Activated CD8-positive, alpha-beta memory T cell treated with anti-CD3 and anti-CD28 coated beads for 24 hours (primary cell): ENCODE results near the gene PLIN1.

Experiments used
- DNase-seq: peaks from one replicate; pipeline ENCODE4 v3.0.0-alpha.2; 2020

The PLIN1 gene

GRCh38 chr15:89649716-89650115 lies 29.5 kb downstream of the PLIN1 start:
- no peak for DNase-seq

- DNase-seq, result no peak
These were observed 30.0 kb downstream of the PLIN1 start for GRCh38 chr15:89649013-89649625.

GRCh38 chr15:89648106-89649012 lies 30.8 kb downstream of the PLIN1 start:
- no peak for DNase-seq

DNA sequence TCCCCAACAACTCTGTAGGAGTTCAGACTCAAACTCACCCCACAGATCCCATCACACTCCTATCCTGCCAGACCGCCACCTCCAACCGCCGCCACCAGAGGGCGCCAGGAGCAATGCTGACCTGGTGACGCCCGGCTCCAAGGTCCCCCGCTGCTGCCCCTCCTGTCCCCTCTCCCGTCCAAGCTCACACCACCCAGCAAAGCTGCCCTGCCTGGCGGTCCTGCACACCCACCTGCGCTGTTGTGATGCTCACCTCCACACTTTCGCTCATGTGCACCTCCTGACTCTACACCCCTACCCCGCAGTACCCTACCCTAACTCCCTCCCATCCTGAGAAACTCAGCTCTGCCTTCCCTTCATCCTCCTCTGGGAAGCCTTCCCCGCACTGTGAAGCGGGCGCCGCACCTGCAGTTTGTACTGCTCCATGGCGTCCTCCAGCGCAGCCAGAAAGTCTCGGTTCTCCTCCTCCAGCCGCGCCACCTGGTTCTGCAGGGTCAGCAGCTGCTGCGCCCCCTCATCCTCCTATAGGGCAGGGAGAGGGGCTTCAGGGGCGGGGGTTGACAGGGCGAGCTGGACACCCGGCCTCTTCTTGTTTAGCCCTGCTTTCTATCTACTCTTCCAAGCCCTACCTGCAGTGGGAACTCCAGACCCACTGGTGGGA lies 31.8 kb downstream of the PLIN1 start:
- peak; percentile 87 for DNase-seq

DNA sequence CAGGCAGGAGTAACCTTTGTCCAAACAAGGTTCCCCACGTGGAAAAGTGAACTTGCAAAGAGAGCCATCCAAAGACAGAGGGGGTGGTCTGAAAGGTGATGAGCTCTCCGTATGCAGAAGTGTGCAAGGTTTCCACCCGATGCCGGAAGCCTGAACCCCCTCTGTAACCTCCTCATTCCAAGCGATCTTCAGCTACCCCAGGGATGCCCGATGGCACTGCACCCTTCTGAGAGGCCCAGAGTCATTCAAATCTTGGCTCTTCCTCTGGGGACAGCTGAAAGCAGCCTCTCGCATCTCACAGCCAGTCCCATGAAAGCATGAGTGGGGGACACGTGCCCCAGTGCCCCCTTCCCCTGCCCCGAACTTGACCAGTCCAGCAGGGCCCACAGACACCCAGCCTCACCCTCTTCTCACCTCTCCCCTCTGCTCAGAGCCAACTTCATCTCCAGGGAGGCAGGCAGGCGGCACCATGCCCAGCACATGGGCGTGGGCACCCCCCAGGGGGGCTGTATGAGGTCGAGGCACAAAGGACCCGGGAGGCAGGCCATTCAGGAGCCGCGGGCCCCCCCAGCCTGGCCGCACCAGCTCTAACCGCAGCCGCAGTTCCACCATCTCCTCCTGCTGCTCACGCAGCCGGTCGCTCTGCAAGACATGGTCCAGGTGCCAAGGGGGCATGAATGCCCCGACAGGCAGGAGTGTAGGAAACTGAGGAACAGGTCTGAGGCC lies 32.6 kb downstream of the PLIN1 start:
- DNase-seq, result no peak

GRCh38 chr15:89645680-89646079 lies 33.5 kb downstream of the PLIN1 start:
- no peak for DNase-seq

DNA sequence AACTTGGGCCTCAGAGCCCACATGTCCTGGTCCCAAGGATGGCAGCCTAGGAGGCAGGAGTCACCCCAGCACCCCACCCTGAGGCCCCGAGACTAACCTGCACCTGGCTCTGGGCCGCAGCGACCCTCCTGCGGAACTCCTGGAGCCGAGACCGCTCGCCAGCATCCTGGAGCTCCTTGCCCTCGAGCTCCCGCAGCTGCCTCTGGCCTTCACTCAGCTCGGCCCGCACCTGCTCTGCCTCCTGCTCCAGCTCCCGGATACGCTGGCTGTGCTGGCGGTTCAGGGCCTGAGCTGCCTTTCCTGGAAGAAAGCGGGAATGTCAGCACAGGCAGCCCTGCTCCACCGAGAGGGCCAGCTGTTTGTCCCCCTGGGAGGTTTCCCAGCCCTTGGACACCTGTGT lies 37.1 kb downstream of the PLIN1 start:
- DNase-seq, result no peak

DNA sequence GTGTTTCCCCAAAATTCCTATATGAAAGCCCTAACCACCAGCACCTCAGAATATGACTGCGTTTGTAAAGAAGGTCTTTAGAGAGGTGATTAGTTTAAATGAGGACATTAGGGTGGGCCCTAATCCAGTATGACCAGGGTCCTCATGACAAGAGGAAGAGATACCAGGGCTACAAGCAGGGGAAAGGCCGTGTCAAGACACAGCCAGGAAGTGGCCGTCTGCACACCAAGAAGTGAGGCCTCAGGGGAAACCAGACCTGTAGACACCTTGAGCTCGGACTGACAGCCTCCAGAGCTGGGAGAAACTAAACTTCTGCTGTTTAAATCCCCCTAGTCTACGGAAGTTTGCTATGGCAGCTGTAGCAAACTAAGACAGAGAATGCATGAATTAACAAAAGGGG lies 38.1 kb downstream of the PLIN1 start:
- DNase-seq, result no peak

DNA sequence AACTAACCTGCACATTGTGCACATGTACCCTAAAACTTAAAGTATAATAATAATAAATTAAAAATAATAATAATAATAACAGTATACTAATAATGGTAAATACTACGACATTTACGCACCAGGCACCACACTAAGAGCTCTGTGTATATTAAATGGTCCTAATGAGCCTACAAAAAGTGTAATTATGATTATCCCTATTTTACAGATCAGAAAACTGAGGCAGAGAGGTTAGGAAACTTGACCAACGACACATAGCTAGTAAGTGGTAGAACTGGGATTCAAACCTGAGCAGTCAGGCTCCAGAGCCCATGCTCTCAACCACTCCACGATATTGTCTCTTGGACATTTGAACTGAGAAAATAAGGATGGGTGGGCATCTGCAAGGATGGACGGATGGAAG lies 38.9 kb downstream of the PLIN1 start:
- DNase-seq, result no peak

DNA sequence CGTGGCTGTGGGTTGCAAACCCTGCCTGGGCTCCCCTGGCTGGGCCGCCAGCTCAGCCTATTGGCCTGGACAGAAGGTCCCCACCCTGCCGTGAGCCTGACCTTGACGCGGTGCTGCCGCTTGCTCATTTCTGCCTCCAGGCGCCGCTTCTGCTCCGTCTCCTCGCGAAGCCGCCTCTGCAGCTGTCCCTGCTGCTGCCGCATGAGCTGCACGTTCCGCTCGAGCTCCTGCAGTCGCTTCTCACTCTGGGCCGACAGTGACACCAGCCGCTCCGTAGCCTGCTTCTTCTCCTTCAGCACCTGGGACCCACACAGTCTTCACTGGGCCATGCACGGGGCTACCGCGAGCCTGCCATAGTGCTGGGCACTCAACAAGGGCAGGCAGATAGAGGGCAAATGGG lies 45.6 kb downstream of the PLIN1 start:
- peak; percentile 32 for DNase-seq

DNA sequence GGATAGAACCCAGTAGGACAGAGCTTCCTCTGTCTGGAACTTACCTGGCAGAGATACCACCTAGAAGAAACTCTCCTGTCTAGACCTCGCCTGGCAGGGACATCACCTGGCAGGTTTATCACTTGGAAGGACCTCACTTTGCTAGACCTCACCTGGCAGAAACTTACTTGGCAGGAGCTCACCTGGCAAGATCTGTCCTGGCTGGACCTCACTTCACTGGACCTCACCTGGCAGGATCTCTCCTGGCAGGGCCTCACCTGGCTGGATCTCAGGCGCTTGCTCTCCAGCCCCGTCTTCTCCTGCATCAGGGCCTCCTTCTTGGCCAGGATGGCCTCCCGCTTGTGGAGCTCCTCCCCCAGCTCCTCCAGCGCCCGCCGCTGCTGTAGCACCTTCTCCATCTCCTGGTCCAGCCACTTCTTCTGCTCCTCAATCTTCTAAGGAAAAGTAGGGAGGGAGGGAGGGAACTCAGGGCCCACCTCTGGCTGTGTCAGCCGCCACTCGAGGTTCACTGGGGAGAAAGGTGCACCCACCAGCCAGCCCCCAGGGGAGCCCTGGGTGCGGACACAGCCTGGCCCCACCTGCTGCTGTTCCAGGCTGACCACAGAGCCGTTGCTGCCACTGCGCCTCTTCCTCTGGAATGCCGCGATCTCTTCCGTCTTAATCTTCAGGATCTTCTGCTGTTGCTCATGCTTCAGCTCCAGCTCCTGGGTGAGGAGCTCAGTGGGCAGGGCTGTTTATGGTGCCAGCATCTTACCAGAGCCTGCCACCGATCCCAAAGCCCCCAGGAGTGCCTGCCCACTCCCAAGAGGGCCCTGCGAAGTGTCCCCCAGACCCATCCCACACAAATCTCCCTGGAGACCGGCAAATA lies 46.4 kb downstream of the PLIN1 start:
- DNase-seq, result peak; percentile 37

- DNase-seq, result no peak
These were observed 47.3 kb downstream of the PLIN1 start for GRCh38 chr15:89631902-89632264.

GRCh38 chr15:89630974-89631901 lies 47.9 kb downstream of the PLIN1 start:
- peak; percentile 49 for DNase-seq

- DNase-seq, result peak; percentile 38
These were observed 48.9 kb downstream of the PLIN1 start for GRCh38 chr15:89630260-89630659.

- DNase-seq, result peak; percentile 41
These were observed 49.3 kb downstream of the PLIN1 start for GRCh38 chr15:89629829-89630228.

GRCh38 chr15:89628806-89629715 lies 50.1 kb downstream of the PLIN1 start:
- DNase-seq, result peak; percentile 40

DNA sequence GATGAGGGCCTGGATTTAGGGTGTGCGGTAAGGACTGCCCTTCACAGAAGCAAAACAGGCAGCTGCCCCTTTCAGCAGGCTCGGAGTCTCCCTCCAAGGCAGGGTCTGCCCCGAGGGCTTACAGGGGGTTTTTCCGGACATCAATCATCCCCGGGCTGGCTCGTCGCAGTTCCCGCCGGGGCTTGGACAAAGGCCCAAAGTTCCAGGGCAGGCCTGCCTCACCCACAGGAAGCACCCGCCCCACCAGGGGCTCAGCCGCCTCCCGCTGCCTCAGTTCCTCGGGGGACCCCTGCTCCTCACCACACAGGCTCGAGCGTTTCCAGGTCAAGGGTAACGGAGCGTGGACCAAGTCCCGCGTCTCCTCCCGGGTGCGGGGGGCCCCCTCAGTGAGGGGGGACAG lies 50.9 kb downstream of the PLIN1 start:
- peak; percentile 45 for DNase-seq

- DNase-seq, result peak; percentile 44
These were observed 51.8 kb downstream of the PLIN1 start for GRCh38 chr15:89627256-89627970.

GRCh38 chr15:89625716-89626115 lies 53.5 kb downstream of the PLIN1 start:
- peak; percentile 38 for DNase-seq
